ACHN (cell line): ENCODE measurements around the gene HOXA4.
A peak's percentile ranks its signal among the peaks of the same experiment; 100 is the strongest.

Experiments used
- DNase-seq: peaks from one replicate; pipeline ENCODE4 v3.0.0-alpha.2; 2015
- in situ Hi-C: cut with HindIII; loops from 2 replicates; pipeline ENCODE4 v1.10.0; 2017; ENCODE audit warnings: low sequenced_read_pairs, low pct_ligation_motif_present, low pct_unique_long_range_greater_than_20kb

Gene HOXA4

DNA sequence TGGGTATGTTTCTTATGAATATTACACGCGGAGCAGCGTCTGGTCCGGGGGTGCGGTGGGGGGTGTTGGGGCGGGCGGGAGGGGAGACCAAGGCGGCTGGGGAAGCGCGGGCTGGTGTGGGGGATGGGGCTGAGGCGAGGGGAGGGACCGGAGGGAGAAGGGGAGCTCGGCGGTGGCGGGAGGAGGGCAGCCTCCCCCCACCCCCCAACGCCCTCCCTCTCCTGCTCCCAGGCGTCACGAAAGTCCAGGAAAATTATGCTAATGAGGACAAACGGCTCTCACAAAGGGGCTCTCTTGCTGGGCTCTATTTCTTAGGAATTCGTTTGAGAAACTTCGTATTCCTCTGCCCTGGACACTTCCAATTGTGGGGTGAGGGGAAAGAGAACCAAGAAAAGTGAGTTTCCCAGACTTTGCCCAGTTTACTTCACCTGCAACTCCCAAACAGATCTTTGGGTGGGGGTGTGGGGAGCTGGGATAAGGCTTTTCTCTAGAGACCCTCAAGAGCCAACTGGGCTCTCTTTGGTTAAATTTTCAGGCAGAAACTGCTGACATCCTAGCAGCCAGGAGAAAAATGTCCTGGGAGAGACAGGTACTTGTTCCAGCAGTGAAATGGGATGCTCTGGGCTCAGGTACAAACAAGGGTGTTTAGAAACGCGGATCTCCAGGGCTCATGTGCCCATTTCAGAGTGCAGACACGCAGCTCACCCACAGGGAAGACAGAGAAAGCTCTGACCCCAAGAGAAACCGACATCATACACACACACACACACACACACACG, 16.4 kb downstream of the HOXA4 start:
- peak; percentile 89 for DNase-seq

GRCh38 chr7:27112955-27113949, 17.3 kb downstream of the HOXA4 start:
- in situ Hi-C loops, result no loop called here
- DNase-seq, result peak; percentile 92

More for the DNA sequence above, 16.4 kb downstream of the HOXA4 start:
- in situ Hi-C loops, result no loop called here

GRCh38 chr7:27112361-27112760, 18.2 kb downstream of the HOXA4 start:
- in situ Hi-C loops, result no loop called here
- no peak for DNase-seq

DNA sequence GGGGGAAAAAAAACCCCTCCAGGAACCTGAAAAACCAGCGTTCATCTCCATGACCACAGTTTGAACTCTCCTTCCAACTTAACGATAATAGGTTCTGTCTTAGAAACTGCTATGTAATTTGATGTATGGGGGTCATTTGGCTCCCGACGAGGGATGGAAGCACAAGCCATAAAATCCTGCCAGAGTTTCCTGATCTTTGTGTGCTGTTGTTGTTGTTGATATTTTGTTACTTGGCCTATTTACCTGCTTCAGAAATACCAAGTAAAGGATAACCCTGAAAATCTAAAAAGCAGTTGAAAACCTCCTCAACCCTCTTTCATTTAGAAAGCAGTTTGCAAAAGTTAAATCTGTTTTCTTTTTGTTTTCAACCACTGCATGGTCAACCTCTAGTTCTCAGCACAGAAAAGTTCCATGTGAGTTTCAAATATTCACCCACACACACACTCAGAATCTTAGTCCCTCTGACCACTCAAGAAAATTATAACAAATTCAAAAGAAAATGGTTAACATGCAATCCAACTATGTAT, 18.7 kb downstream of the HOXA4 start:
- in situ Hi-C loops, result no loop called here
- no peak for DNase-seq

- in situ Hi-C loops, result no loop called here
- peak; percentile 42 for DNase-seq
Observed at GRCh38 chr7:27111042-27111750, 19.4 kb downstream of the HOXA4 start.

GRCh38 chr7:27110186-27111031, 20.1 kb downstream of the HOXA4 start:
- no peak for DNase-seq
- in situ Hi-C loops, result no loop called here

DNA sequence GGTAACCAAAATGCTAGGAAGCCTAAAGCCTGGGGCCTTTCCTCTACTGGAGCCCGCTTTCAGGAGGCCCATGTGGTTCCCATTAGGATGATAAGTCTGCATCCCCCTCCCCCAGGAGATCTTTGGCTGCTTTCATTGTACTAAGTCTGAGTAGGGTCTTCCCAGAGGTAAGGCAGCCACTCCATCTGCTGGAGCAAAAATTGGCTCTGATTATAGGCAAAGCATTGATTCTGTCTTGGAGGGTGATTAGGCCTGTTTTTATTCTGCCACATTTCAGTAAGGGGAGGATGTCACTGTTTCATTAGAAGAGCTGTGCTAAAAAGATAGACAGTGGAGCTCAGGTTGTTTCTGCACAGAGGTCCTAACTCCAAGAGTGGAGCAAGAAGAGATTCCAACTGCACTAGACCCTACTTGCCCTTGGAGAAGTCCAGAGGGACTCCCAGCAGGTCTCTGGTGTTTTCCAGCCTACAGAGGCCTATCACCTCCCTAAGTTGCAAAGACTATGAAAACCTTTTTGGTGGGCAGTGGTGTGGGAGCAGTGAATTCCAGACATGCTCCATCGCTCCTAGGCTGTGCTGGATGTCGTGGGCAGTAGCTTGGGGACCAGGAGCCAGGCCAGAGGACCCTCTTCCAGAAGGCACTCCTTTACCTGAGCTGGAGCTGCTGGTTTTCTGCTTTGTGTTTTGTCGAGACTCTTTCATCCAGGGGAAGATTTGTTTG, 20.9 kb downstream of the HOXA4 start:
- in situ Hi-C loops, result no loop called here
- no peak for DNase-seq

DNA sequence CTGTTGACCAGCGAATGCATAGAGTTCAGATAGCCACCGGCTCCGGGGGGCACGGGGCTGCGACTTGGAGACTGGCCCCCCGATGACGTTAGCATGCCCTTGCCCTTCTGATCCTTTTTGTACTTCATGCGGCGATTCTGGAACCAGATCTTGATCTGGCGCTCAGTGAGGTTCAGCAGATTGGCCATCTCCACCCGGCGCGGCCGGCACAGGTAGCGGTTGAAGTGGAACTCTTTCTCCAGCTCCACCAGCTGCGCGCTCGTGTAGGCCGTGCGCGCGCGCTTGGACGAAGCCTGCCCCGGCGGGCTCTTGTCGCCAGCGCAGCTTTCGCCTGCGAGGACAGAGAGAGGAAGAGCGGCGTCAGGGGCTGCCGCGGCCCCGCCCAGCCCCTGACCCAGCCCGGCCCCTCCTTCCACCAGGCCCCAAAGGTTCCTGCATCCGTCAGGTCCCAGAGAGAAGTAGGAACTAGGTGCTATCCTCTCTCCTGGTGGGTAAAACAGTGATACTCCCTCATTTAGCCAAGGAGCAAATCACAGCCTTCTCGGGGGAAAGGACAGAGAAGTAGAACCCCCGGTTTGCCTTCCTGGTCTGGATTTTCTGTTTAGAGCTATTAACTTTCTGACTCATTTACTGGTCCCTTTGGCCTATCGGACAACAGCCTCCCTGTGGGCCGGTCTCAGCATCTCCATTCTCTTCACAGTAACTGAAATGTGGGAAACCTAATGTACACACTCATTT, 22.0 kb downstream of the HOXA4 start:
- no peak for DNase-seq
- in situ Hi-C loops, result no loop called here

DNA sequence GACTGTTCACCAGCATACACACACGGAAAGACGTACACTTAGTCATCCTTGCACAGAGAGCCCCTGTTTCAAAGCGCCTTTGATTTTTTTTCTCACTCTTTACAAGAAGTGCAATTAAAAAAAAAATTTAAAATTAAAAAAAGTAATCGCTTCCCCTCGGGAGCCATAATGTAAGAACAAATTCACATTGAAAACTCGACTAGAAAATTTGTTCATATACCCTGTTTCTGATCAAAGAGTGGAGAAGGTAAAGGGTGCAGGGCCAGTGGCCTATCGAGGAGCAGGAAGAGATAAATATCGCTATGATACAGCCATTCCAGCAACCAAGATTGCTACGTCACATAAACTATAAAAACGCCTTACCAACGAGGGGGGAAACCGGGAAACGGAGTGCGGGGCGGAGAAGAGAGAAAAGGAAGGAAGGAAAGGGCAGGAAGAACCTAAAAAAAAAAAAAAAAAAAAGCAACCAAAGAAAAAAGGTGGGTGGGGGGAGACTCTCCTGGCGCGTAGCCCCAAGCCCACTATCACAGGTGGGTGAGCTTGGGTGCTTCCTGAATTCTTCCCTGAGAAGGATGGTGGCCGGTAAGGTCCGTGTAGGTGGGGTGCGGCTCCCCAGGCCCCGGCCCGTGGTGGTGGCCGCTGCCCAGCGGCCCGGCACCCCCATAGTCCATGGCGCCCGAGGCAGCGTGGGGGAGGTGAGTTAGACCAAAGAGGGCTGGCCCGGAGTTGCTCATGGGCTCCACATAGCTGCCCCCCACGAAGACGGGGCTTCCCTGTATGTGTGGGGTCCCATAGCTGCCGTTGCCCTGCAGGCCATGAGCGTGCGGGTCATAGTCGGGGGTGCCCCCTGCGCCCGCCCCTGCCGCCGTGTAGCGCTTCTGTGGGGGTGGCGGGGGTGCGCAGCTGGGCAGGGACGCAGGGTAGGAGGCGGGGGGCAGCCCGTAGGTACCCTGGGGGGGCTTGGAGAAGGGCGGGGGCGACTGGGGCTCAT, 22.9 kb downstream of the HOXA4 start:
- in situ Hi-C loops, result no loop called here
- DNase-seq, result no peak

- in situ Hi-C loops, result no loop called here
Observed at GRCh38 chr7:27106901-27107240, 23.7 kb downstream of the HOXA4 start.

GRCh38 chr7:27106181-27106900, 24.2 kb downstream of the HOXA4 start:
- in situ Hi-C loops, result no loop called here

More at GRCh38 chr7:27106901-27107240, 23.7 kb downstream of the HOXA4 start:
- no peak for DNase-seq

GRCh38 chr7:27105301-27106031, 25.1 kb downstream of the HOXA4 start:
- in situ Hi-C loops, result no loop called here

More at GRCh38 chr7:27106181-27106900, 24.2 kb downstream of the HOXA4 start:
- DNase-seq, result no peak

GRCh38 chr7:27104341-27105058, 26.1 kb downstream of the HOXA4 start:
- DNase-seq, result no peak
- in situ Hi-C loops, result no loop called here

More at GRCh38 chr7:27105301-27106031, 25.1 kb downstream of the HOXA4 start:
- no peak for DNase-seq
